OCI-M2 (cell line): ENCODE results near the gene C8A.

ENCODE experiments used
- DNase-seq: peaks from one replicate; lab custom pipeline; 2025; ENCODE audit not compliant: unreplicated experiment; lab: John Stamatoyannopoulos, UW

The C8A gene

DNA sequence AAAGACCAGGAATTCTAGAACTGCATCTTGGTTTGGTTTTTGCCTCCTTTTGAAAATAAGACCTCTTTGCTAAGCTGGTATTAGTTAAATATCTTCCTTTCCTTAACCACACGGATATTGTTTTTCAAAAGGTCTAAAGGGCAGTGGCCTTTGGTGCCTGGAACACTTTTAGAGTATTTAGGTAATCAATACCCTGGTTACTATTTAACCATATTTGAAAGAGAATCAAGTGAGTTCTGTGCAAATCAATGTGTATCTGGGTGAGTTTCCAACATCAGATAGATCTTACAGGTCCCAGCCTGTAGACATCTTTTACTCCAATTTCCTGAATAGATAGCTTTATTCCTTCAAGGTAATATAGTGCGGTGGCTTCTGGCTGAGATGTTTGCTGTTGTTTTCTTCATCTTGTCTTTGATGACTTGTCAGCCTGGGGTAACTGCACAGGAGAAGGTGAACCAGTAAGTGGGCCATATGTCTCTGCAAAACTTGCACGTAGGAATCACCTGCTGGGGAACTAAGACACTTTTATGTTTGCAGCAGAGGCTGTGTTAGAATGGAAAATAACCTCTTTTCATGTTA, at the start of gene C8A:
Gene C8A (plus strand): TSS at position 277 of the 579 bp plus-strand sequence. CDS start 105 bp downstream, at position 382.
- DNase-seq = no peak

- no peak for DNase-seq
Observed at GRCh38 chr1:56806804-56807203, 47.8 kb upstream of the C8A start.

- no peak for DNase-seq
Observed at GRCh38 chr1:56808410-56808809, 46.2 kb upstream of the C8A start.

DNA sequence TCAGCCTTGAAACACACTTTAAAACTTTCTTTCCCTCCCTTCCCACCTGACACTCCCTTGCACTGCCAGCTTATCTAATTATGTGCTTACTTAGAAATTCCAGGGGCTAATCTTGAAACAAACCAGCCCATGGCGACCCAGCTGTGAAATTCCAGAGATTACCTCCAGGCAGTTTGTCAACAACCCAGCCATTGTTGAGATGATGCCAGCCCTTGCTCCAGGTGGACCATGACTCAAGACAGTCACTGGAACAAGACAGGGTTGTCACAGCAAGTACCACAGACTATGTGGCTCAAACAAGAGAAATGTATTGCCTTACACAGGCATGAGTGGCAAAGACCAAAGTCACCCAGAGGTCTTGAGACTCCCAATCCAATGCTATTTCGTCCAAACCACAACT, 43.3 kb upstream of the C8A start:
- no peak for DNase-seq

GRCh38 chr1:56814205-56814604, 40.4 kb upstream of the C8A start:
- DNase-seq = no peak

GRCh38 chr1:56816264-56816663, 38.3 kb upstream of the C8A start:
- DNase-seq = no peak

- DNase-seq = no peak
Observed at GRCh38 chr1:56816909-56817308, 37.7 kb upstream of the C8A start.

GRCh38 chr1:56817716-56818463, 36.7 kb upstream of the C8A start:
- DNase-seq = no peak

GRCh38 chr1:56819387-56819899, 35.2 kb upstream of the C8A start, which contains the start of gene FYB2:
Gene FYB2 (minus strand): TSS chr1:56819404. CDS start chr1:56819290, 114 bp downstream.
- no peak for DNase-seq

DNA sequence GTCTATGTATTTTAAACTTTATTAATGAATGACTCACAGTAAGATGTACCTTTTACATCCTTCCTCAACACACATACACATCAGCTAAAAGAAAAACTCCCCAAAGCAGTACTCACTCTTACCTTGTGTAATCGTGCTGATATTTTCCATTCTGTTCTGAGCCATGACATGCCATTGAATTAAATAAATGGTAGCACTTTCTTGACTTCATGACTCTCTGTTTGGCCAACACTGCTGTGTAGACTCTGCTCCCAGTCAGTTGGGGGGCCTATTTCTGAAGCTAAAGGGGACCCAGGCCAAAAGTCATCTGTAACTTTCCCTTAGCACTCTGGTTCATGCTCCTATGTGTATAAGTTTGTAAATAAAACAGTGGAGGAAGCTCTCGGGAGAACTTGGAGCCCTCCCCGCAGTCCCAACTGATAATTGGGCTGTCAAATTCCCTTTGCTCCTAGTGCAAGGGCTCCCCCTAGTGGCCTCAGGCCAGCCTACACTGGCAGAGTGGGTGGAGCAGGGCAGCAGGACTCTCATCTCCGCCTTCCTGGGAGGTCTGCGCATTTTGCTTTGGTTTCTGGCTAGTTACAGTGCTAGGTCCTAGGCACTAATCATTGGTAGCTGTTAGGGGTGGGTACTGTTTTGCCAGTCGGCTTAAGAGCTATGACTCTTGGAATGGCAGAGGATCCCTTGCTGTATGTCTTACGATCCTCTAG, 33.7 kb upstream of the C8A start:
- DNase-seq = no peak

- DNase-seq = no peak
Observed at GRCh38 chr1:56821462-56821797, 33.2 kb upstream of the C8A start.

- DNase-seq = no peak
Observed at GRCh38 chr1:56824271-56824670, 30.3 kb upstream of the C8A start.

GRCh38 chr1:56824938-56825337, 29.7 kb upstream of the C8A start:
- DNase-seq = no peak

GRCh38 chr1:56825436-56825835, 29.2 kb upstream of the C8A start:
- DNase-seq = no peak

DNA sequence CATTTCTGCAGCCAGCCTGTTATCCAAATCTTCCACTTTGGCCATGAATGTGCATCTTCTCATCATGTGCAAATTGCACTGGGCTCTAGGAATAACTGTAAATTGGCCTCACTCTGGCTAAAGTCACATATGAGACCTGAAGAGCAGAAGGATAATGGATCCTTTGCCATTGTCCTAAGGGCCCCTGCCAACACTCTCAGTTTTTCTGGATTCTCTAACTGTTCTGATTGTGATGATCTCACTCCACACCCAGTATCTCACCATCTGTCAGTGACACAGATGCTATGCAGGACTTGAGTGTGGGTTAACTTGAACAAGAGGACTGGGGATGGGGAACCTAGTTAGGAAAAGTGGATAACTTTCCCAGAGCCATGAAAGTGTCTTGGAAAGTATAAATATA, 26.9 kb upstream of the C8A start:
- DNase-seq = no peak

GRCh38 chr1:56830052-56830451, 24.5 kb upstream of the C8A start:
- DNase-seq = no peak

DNA sequence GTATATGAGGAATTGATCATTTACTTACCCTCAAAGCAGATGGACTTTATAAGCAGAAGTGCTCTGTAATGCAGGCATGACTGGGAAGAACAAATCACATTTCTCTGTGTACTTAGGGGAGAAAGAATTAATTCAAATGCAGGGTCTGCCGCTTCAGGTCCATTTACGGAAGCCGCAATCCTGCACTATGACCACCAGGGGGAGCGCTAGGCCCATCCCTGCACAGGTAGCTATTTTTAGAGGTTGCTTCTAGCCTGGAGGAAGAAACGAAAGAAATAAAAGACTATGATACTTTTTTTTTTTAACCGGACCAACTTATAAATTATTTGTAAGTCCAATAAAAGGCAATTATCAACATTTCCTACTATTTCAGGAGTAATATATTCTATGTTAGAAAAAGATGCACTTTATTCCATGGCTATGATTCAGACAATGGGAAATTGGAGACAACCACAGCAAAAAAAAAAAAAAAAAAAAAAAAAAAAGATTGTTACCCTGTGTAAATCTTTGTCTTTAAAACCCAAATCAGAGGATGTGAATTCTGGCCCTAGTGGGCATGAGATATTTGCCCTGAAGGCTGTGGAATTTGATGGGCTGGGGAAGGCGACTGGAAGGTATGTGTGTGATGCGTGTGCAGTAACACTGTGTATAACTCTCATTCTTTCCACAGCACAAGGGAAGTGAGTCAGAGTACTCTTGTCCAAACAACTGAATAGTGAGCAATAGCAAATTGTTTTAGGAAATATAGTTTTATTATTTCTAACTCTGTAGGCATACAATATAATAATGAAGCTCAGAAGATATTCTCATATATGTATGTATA, 22.5 kb upstream of the C8A start:
- no peak for DNase-seq

DNA sequence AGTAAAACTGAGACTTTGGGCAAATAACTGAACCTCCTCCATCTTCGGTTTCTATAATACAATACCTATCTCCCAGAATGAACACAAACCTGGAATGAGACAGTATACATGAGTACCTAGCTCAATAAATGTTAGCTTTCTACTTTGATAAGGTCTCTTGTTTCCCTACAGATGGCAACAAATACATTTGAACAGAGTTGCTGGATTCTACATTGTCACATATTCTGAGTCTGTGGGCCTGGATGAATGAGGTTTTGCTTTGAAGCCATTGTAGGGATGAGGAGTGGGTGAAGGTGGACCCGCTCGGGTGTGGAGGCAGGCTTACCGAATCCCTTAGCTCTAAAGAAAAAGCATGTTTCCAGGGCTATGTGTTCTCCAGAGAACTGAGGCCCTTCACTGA, 21.5 kb upstream of the C8A start:
- no peak for DNase-seq

GRCh38 chr1:56834137-56834900, 20.3 kb upstream of the C8A start:
- DNase-seq = no peak

DNA sequence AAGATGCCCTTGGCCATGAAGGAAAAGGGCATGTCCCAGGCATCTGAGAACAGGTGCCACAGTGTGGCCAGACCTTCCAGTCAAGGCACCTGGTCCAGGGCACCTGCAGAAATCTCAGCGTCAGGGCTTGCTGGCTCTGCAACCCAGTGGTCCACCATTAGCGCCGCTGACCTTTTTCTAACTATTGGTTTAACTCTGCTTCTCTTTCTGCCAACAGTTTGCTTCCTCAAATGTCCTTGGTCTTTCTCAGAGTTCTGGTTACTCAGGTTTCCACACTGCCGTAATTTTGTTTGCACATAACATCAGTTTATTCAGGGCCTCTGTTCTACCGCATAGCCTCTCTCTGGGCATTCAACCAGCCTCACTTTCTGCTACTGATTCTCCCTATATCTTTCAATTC, 18.9 kb upstream of the C8A start:
- no peak for DNase-seq
